ENCODE data around the gene TNS3.
"Not testable (repeated sequence)": the region's sequence is repeated elsewhere in the genome, so short reads cannot be mapped to it uniquely, and the experiment has no call there.

Gene TNS3

GRCh38 chr7:47602272-47603004 is 20.5 kb upstream of the TNS3 start:
- DNase-seq (ENCODE audit: low read depth in 2 of 2): no peak

DNA sequence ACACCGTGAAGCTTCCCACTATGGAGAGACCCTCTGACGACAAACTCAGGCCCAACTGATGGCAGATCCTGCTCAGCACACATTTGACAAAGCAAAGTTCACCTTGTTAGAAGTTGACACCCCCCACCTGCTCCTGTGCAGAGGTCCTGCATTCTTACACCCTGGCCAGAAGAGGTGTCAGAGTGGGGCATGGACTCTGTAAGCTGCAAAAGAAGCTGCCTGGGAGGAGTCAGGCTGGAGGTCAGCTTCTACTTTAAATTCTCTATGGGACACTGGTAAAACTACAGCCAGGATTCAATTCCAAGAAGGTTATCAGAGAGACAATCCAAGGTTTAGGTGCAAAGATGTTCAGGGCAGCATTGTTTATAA is 20.0 kb upstream of the TNS3 start:
- DNase-seq (ENCODE audit: low read depth in 2 of 2): no peak

DNA sequence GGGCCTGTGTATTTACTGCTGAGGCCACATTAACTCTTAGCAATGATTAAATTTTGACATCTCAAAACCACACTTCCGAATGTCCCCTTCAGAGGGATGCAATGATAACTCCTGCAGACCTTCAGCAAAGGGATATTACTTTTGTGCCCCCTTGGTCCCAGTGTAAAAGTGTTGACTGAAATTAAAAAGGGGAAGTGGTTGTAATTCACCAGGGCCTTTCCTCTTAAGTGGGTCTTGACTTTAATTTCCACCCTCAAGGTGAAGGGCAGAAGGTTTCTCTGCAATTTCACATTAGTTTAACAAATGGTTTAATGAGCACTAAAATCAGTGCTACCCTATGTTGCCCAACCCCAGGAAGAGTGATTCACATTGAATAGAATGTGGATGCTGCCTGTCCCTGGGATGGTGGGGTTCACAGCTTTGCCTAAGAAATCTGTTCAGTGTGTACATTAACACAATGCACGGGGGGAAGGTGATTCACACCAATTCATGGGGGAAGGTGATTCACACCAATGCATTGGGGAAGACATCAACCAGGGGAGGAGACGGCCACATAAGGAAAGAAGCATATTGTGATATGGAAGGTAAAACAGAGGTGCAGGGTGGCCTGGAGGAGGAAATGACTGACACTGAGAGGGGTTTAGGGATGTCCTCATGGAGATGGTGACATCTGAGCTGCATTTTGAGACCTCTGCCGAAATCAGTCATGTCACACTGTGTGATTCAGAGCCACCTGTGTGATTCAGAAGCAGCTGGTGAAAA is 19.4 kb upstream of the TNS3 start:
- DNase-seq (ENCODE audit: low read depth in 2 of 2): no peak

DNA sequence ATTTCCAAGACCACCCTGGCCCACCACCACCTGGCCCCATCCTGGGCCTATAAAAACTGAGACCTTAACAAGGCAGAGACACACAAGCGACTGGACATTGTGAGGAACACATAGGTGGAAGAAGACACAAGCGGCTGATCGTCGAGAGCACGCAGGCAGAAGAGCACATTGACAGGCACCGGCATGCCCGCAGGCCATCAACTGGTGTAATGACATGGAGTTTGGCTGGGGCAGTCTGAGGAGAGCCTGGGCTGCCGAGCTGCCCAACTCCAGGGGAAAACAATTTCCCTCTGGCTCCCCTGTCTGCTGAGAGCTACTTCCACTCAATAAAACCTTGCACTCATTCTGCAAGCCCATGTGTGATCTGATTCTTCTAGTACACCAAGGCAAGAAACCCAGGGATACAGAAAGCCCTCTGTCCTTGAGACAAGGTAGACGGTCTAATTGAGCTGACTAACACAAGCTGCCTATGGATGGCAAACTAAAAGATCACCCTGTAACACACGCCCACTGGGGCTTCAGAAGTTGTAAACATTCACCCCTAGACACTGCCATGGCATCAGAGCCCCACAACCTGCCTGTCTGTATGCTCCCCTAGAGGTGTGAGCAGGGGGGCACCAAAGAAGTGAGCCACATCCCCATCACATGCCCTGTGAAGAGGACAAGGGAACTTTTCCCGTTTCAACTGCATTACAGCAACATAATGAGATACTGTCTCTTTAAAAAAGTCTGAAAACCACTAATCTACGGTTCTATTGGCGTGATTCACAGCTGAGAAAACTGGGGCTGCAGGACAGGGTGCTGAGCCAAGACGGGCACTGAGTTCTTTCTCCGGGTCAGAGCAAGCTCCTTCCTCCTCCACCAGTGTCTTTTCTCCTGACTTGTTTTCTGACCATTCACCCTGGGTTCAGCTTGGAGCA is 18.5 kb upstream of the TNS3 start:
- DNase-seq (ENCODE audit: low read depth in 2 of 2): no peak

DNA sequence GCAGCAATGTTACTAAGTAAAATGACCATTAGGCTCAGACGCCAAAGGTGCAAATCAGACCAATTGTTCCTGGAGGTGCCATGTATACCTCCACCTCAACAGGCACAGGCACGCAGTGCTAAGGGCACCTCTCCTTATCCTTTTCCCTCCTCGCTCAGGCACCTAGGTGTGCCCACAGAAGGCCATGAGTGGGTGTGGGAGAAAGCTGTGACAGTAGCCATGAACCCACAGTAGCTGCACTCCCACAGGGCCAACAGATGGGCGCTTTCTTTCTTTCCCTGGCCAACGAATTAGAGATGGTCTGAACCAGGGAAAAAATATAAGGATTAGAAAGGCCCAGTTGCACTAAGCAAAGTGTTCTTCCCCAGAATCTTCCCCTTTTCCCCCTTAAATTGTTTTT is 15.5 kb upstream of the TNS3 start:
- no peak for DNase-seq (ENCODE audit: low read depth in 2 of 2)

- DNase-seq (ENCODE audit: low read depth in 2 of 2): no peak
These were observed 14.7 kb upstream of the TNS3 start for GRCh38 chr7:47596502-47597202.

GRCh38 chr7:47594406-47594805 is 12.5 kb upstream of the TNS3 start:
- no peak for DNase-seq (ENCODE audit: low read depth in 2 of 2)

- DNase-seq (ENCODE audit: low read depth in 2 of 2): no peak
These were observed 10.0 kb upstream of the TNS3 start for GRCh38 chr7:47591655-47592572.

GRCh38 chr7:47591089-47591654 is 9.3 kb upstream of the TNS3 start:
- DNase-seq (ENCODE audit: low read depth in 2 of 2): no peak

DNA sequence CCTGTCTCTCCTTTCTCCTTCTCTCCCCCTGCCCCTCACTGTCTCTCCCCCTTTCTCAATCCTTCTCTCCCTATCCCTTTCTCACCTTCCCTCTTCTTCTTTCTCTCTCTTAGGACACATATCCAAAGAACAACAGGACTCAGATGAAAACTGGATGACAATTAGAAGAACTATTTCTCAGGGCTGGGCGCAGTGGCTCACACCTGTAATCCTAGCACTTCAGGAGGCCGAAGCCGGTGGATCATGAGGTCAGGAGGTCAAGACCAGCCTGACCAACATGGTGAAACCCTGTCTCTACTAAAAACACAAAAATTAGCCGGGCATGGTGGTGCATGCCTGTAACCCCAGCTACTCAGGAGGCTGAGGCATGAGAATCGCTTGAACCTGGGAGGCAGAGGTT is 8.3 kb upstream of the TNS3 start:
- not testable (repeated sequence) for DNase-seq (ENCODE audit: low read depth in 2 of 2)

GRCh38 chr7:47588704-47589225 is 6.9 kb upstream of the TNS3 start:
- DNase-seq (ENCODE audit: low read depth in 2 of 2): no peak

- DNase-seq (ENCODE audit: low read depth in 2 of 2): no peak
These were observed 6.1 kb upstream of the TNS3 start for GRCh38 chr7:47587976-47588375.

- DNase-seq (ENCODE audit: low read depth in 2 of 2): no peak
These were observed 5.4 kb upstream of the TNS3 start for GRCh38 chr7:47587351-47587750.

DNA sequence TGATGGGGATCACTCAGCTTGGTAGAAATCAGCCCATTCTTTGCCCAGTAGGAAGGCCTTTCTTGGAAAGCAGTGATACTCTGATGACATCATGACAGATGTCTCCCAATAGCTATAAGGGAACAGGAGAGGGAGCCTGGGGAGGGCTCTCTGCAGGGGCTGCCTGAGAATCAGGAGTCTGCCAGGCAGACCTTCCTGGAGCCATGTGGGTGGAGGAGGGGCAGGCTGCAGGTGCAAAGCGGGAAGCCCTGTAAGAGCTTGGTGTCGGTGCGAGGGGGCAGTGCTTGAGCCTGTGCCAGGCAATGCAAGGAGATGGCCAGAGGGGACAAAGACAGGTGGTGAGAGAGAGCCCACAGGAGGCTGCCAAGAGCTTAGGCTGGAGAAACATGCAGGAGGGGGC is 5.0 kb upstream of the TNS3 start:
- no peak for DNase-seq (ENCODE audit: low read depth in 2 of 2)

DNA sequence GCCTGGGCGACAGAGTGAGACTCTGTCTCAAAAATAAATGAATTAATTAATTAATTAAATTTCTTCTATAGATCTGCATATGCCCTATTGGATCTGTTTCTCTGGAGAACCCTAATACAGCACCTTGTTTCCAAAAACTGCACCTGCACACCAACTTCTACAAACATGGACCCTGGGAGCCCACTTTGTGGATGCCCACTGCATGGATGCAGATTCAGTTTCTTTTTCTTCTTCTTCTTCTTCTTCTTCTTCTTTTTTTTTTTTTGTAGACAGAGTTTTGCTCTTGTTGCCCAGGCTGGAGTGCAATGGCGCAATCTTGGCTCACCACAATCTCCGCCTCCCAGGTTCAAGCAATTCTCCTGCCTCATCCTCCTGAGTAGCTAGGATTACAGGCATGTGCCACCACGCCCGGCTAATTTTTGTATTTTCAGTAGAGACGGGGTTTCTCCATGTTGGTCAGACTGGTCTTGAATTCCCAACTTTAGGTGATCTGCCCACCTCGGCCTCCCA is 4.3 kb upstream of the TNS3 start:
- not testable (repeated sequence) for DNase-seq (ENCODE audit: low read depth in 2 of 2)

GRCh38 chr7:47584536-47584895 is 2.6 kb upstream of the TNS3 start:
- no peak for DNase-seq (ENCODE audit: low read depth in 2 of 2)

- no peak for DNase-seq (ENCODE audit: low read depth in 2 of 2)
These were observed 2.0 kb upstream of the TNS3 start for GRCh38 chr7:47583739-47584535.

DNA sequence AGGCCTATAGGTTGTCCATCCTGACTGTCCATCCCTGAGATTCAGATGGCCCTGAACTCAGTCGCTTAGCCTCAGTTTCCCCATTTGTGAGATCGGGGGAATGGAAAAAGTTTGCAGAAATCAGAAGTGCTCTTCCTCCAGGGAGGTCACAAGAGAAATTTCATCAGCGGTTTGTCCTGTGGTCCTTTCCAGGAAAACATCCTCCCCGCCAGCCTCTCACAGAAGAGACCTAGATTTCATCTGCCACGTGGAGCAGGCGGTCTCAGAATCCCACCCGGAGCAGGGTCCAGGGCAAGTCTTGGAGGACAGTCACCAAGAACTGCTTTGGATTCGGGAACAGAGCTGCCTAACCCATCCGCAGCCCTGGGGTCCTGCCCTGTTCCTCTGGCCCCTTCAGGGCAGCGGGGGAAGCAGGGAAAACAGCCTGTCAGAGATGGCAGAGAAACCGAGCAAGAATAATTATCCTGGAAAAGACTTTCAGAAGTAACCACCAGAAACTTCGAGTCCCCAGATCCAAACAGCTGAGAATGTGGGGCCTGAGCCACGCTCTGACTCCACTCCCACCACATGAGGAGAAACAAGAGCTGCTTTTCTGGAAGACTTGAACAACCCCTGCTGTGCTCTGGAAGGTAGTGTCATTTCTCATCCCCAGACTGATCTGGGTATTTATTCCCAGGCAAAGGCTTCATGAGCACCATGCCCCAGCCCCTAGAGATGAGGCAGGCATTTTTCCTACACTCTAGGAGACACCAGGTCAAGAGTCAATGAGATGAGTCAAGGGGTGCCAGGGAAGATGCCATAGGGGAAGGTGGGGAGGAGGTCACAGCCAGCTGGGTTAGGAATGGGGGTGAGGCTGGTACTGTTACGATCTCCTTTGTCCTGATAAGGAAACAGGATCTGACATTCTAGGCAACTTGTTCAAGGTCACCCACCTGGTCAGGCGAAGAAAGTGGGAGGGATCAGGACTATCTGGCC is 1.1 kb upstream of the TNS3 start:
- DNase-seq (ENCODE audit: low read depth in 2 of 2): no peak

Measured in stimulated activated CD8-positive, alpha-beta memory T cell treated with anti-CD3 and anti-CD28 coated beads, Interleukin-2, amount 100 ng/mL, for 1 hour (primary cell).